ENCODE results near the gene DPRX. TPM values are rescaled to one million over a fixed set of nuclear protein-coding genes. Genes with fewer than 3 reads are reported as not detected.

The DPRX gene
- total RNA-seq, 4 donors from 2014 or later = not detected

DNA sequence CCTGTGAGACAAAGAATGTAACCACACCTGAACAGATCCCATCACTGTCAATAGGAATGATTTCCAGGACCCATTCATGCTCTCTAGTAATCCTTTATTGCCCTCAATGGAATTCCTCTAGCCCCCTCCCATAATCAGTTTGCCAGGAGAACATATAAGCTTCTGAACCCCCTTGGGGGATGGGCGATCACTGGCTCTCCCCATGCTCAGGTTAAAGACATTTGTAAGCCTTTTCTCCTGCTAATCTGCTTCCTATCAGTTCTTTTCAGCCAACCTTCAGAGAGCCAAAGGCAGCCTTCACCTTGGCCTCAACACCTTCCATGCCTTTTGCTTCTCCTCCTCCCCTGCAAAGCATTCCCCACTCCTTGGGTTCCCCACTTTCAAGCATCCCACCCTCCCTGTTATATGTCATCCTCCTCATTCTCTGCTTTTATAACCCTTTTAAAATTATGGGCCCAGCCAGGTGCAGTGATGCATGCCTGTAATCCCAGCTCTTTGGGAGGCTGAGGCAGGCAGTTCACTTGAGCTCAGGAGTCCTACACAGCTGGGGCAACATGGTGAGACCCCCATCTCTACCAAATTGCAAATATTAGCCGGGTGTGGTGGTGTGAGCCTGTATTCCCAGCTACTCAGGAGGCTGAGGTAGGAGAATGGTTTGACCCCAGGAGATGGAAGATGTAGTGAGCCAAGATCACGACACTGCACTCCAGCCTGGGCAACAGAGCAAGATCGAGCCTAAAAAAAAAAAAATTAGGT, 12.4 kb downstream of the DPRX start:
- no peak for DNase-seq (ENCODE audit: low spot score)
- ATAC-seq (ENCODE audit: low FRiP score) = no peak
- TF ChIP-seq, protein P1, sequence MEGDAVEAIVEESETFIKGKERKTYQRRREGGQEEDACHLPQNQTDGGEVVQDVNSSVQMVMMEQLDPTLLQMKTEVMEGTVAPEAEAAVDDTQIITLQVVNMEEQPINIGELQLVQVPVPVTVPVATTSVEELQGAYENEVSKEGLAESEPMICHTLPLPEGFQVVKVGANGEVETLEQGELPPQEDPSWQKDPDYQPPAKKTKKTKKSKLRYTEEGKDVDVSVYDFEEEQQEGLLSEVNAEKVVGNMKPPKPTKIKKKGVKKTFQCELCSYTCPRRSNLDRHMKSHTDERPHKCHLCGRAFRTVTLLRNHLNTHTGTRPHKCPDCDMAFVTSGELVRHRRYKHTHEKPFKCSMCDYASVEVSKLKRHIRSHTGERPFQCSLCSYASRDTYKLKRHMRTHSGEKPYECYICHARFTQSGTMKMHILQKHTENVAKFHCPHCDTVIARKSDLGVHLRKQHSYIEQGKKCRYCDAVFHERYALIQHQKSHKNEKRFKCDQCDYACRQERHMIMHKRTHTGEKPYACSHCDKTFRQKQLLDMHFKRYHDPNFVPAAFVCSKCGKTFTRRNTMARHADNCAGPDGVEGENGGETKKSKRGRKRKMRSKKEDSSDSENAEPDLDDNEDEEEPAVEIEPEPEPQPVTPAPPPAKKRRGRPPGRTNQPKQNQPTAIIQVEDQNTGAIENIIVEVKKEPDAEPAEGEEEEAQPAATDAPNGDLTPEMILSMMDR (IDR thresholded peaks at IDR 0.05) = no peak

DNA sequence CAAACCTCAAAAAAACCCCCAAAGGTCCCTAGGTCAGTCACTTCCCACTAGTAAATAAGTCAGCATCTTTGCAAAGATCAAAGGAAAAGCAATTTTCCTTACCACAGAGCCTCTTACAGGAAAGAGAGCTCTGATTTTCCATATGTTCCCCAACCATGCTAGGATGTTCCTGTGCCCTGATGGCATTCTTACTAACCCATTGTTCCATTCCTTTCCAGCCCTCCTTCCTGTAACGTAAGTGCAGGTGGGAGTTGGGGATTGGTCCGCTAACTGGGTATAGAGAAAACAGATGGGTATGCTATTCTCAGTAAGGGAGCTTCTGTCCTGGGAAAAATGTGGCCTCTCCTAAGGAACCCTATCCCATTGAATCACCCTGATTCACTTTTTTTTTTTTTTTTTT, 14.3 kb downstream of the DPRX start:
- TF ChIP-seq, protein P1 (IDR thresholded peaks at IDR 0.05) = no peak
- no peak for ATAC-seq (ENCODE audit: low FRiP score)
- DNase-seq (ENCODE audit: low spot score) = no peak

DNA sequence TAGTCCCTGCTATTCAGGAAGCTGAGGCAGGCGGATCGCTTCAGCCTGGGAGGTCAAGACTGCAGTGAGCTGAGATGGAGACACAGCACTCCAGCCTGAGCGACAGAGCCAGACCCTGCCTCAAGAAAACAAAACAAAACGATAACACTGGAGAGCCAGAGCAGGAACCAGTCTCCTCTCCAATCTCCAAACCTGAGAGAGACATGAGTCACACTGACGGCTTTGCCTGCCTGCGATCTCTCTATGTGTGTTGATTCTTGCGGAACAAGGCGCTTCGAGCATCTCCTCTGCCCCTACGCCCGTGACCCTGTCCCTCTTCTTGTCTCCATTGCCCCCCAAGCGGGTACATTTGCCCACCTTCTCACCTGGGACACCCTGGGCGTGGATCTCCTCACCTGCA, 15.6 kb downstream of the DPRX start:
- DNase-seq (ENCODE audit: low spot score) (no peak), ATAC-seq (ENCODE audit: low FRiP score) (no peak)
- TF ChIP-seq, protein P1 (IDR thresholded peaks at IDR 0.05) = no peak

DNA sequence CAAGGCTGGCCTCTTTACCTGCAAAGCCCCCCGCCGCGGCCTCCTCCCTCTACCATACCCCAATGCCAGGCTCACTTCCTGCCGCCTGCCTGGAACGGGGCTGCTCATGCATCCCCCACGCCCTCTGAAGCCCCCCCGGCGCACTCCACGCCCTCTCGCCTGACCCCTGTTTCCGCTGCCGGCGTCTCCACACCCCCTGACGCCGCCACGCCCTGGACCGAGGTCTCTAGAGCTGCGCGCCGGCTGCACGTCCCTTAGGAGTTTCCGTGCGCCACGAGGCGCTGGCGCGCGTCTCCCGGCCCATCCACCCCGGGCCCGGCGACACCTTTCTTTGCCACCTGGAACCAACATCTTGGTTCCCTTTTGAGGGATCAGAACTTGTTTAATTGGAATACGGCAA, 16.0 kb downstream of the DPRX start:
- ATAC-seq (ENCODE audit: low FRiP score) (no peak), DNase-seq (ENCODE audit: low spot score) (no peak)
- TF ChIP-seq, protein P1 (IDR thresholded peaks at IDR 0.05) = no peak

DNA sequence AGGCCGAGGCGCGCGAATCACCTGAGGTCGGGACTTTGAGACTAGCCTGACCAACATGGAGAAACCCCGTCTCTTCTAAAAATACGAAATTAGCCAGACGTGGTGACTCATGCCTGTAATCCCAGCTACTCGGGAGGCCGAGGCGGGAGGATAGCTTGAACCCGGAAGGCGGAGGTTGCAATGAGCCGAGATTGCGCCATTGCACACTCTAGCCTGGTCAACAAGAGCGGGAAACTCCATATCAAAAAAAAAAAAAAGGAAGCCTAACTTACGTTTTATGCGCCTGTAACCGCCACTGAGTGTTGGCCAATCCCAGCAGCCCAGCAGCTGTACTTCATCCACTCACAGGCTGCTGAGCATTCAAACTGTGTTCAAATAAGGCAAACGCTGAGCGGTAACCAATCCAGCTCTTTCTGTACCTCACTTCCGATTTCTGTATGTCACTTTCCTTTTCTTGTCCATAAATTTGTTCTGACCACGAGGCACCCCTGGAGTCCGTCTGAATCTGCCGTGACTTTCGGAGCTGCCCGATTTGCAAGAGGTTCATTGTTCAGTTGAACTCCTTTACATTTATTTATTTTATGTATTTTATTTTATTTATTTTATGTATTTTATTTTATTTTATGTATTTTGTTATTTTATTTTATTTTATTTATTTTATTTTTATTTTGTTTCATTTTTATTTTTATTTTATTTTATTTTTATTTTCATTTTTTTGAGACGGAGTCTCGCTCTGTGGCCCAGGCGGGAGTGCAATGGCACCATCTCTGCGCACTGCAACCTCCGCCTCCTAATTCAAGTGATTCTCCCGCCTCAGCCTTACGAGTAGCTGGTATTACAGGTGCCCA, 18.2 kb downstream of the DPRX start:
- no peak for ATAC-seq (ENCODE audit: low FRiP score)
- TF ChIP-seq, protein P1 (IDR thresholded peaks at IDR 0.05) = no peak
- DNase-seq (ENCODE audit: low spot score) = no peak

DNA sequence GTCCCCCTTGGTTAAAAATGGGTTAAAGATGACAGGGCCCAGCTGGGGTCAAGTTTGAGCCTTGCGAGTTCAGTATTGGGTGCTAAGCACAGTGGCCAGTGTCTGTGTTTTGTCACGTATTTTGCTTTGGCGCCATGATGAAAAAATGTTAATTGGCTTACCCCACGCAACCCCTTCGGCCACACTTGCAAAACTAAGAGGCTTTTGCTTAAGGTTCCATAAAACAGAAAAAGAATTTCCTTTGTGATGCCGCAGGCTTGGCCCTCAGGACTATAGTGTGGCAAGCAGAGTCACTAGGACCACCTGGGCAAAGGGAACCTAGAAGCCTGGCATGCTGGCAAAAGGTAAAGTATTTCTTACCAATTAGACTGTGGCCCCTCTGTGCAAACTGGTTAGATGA, 20.7 kb downstream of the DPRX start:
- DNase-seq (ENCODE audit: low spot score) = no peak
- TF ChIP-seq, protein P1 (IDR thresholded peaks at IDR 0.05) = no peak
- no peak for ATAC-seq (ENCODE audit: low FRiP score)

Measured in omental fat pad (tissue), 4 donors.